HG03571 (cell line): ENCODE data around the gene PITPNM3.
"Not testable (repeated sequence)": the region's sequence is repeated elsewhere in the genome, so short reads cannot be mapped to it uniquely, and the experiment has no call there.

ENCODE experiments used
- ATAC-seq: cut with Tn5 transposase; IDR thresholded peaks from one replicate; pipeline ENCODE4 v1.9.1; 2021; ENCODE audit not compliant: unreplicated experiment

The PITPNM3 gene

DNA sequence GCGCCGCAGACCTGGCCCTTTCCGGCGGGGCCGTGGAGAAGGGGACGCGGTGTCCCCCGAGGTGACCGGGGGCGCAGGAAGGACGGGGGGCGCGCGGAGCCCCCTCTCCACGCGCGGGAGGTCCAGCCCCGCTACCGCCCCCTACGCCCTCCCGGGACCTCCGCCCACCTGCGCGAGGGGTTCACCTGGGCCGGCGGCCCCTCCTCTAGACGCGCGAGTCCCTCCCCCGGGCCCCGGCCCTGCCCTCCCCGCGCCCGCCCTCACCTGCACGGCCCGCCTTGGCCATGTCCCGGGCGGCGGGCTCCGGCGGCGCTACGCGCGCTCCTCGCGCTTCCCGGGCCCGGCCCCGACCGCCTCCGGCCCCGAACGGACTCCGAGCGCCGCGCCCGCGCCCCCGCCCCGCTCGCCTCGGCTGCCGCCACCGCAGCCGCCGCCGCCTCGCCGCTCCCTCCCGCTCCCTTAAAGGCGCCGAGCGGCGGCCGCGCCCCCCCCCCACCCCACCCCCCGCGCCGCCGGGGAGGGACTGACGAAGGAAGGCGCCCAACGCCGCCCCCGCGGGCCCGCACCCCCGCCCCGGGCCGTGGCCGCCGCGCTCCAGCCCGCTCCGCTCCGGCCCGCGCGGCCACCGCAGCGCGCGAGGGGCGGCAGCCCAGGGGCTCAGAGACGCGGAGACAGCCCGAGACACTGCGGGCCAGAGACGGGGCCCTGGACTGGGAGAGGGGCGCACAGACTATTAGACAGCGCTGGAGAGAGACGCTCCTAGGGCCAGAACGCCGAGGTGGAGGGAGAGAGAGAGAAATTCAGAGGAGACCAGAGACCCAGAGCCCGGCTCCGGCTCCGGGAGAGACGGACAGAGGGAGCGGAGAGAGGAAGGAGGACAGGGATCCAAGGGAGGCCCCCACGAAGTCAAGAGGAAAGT, at the start of gene PITPNM3:
Gene PITPNM3, minus strand, starts transcription at position 435 of the 919 bp plus-strand sequence. Its CDS starts 149 bp downstream, at position 286.
- ATAC-seq = no peak

GRCh38 chr17:6605142-6605541, 48.8 kb upstream of the PITPNM3 start:
- no peak for ATAC-seq

- ATAC-seq = no peak
These were observed 47.5 kb upstream of the PITPNM3 start for GRCh38 chr17:6603744-6604325.

GRCh38 chr17:6602141-6602540, 45.8 kb upstream of the PITPNM3 start:
- ATAC-seq = no peak

- ATAC-seq = no peak
These were observed 43.0 kb upstream of the PITPNM3 start for GRCh38 chr17:6599364-6599763.

- ATAC-seq = no peak
These were observed 41.4 kb upstream of the PITPNM3 start for GRCh38 chr17:6597727-6598126.

DNA sequence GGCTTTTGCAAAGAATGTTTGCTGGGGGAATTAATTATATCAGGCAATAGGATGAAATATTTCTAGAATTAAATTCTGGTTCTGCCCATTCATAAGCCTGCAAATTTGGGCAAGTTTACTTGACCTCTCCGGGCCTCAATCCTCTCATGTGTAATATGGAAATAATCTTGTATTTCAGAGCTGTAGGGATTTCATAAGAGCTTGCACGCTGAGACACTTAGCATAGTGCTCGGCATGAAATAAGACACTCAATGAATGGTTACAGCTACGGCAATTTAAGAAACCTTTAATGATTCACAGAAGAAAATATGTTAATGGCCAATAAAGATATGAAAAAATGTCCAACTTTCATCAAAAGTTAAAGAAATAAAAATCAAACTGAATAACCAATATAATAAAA, 40.6 kb upstream of the PITPNM3 start:
- no peak for ATAC-seq

- no peak for ATAC-seq
These were observed 40.2 kb upstream of the PITPNM3 start for GRCh38 chr17:6596511-6596910.

DNA sequence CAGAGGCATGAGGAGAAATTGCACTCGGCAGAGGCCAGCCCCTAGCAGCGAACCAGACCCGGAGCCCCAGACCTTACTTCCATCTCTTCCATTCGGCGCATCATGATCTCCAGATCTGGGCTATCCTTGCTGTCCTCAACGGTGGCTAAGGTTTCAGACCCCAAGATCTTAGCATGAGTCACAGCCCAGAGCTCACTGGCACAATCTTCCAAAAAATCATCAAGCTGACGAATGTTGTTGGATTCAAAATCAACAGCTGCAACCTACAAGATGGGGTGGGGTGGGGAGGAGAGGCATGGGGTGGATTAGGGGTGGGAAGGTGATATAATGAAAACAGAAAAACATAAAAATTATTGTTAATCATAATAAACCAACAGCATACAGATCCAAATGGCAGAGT, 39.7 kb upstream of the PITPNM3 start:
- ATAC-seq = no peak

DNA sequence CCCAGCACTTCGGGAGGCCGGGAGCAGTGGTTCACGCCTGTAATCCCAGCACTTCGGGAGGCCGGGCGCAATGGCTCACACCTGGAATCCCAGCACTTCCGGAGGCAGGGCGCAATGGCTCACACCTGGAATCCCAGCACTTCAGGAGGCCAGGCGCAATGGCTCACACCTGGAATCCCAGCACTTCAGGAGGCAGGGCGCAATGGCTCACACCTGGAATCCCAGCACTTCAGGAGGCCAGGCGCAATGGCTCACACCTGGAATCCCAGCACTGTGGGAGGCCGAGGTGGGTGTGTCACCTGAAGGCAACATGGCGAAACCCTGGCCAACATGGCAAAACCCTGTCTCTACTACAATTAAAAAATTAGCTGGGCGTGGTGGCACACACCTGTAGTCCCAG, 37.0 kb upstream of the PITPNM3 start:
- not testable (repeated sequence) for ATAC-seq

- ATAC-seq = no peak
These were observed 35.8 kb upstream of the PITPNM3 start for GRCh38 chr17:6592173-6592572.

GRCh38 chr17:6591599-6592158, 35.3 kb upstream of the PITPNM3 start:
- ATAC-seq = no peak

GRCh38 chr17:6589266-6589946, 33.1 kb upstream of the PITPNM3 start:
- ATAC-seq = no peak

DNA sequence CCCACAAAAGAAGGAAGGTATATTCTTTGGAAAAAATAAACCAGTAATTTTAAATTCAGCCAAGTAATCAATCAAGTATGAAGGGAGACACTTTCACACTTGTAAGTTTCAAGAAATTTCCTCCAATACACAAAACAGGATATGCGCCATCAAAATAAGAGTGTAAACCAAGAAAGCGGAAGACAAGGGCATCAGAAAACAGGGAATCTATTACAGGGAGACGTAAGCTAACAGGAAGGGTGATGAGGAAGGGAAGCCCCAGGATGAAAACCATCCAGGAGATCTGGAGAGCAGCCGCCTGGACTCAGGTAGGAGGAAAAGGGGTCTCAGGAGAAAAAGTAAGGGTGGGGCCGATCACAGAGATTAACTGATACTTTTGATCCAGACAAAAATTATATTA, 31.8 kb upstream of the PITPNM3 start:
- no peak for ATAC-seq

- no peak for ATAC-seq
These were observed 31.0 kb upstream of the PITPNM3 start for GRCh38 chr17:6587310-6587709.

GRCh38 chr17:6583411-6583810, 27.1 kb upstream of the PITPNM3 start:
- ATAC-seq = no peak

DNA sequence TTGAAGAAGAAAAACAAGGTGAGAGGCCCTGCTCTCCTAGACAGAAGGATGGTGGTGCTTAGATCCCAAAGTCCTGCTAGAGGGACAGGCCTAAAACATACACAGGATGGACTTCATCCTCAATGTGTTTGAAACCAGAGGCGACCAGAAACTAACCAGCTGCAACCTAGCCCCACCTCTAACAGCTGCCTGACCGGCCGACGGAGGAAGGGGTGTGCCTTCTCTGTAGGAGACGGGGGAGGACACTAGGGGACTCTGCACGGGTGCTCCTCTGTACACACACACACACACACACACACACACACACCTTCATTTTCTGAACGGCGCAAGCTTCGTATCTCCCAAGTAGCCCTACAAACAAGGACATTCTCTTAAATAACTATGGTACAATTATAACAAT, 24.3 kb upstream of the PITPNM3 start:
- ATAC-seq = no peak

GRCh38 chr17:6578491-6578890, 22.1 kb upstream of the PITPNM3 start:
- no peak for ATAC-seq

GRCh38 chr17:6577686-6578263, 21.4 kb upstream of the PITPNM3 start:
- ATAC-seq = no peak

- ATAC-seq = no peak
These were observed 19.9 kb upstream of the PITPNM3 start for GRCh38 chr17:6576038-6576785.
